ENCODE measurements around the gene HNRNPUL2.
A peak's percentile ranks its signal among the peaks of the same experiment; 100 is the strongest.

HNRNPUL2 gene

DNA sequence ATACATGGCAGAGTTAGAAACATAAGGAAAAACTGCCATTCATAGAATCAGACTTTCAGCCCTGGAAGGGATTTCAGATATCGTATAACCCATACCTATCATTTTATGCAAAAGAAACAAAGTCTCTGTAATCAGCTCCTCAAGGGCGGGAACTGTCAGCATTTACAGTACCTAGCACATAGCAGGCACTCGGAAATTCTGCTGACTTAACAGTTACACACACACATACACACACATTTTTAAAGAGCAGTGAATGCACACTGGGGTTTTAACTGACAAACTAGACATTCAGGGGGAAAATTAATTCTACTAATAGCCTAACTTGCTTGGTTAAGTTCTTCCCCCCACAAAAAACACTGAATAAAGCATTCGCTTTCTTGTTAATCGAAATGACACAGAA, 11.1 kb downstream of the HNRNPUL2 start:
- TF ChIP-seq PAX5 (IDR thresholded peaks at IDR 0.05; ENCODE audit: insufficient read depth, low read length, severe bottlenecking) (no peak), POU2F2 (IDR thresholded peaks at IDR 0.05; ENCODE audit: low read depth, low read length) (no peak), POLR2AphosphoS5 (IDR thresholded peaks at IDR 0.05; ENCODE audit: low read depth, low read length) (no peak), POLR2A (IDR thresholded peaks at IDR 0.05; ENCODE audit: low read depth, low read length) (no peak), SPI1 (IDR thresholded peaks at IDR 0.05; ENCODE audit: low read depth, low read length) (no peak), TAF1 (IDR thresholded peaks at IDR 0.05; ENCODE audit: low read depth, low read length) (no peak)
- no peak for FAIRE-seq
- no peak for DNase-seq (ENCODE audit: insufficient read length, low spot score)

- no peak for FAIRE-seq
- DNase-seq (ENCODE audit: insufficient read length, low spot score): no peak
- TF ChIP-seq SPI1 (IDR thresholded peaks at IDR 0.05; ENCODE audit: low read depth, low read length) (no peak), POU2F2 (IDR thresholded peaks at IDR 0.05; ENCODE audit: low read depth, low read length) (no peak), POLR2AphosphoS5 (IDR thresholded peaks at IDR 0.05; ENCODE audit: low read depth, low read length) (no peak), POLR2A (IDR thresholded peaks at IDR 0.05; ENCODE audit: low read depth, low read length) (no peak)
These were observed 11.8 kb downstream of the HNRNPUL2 start for GRCh38 chr11:62715150-62716130.

- TF ChIP-seq TAF1 (IDR thresholded peaks at IDR 0.05; ENCODE audit: low read depth, low read length) (no peak), POLR2A (IDR thresholded peaks at IDR 0.05; ENCODE audit: low read depth, low read length) (no peak), POLR2AphosphoS5 (IDR thresholded peaks at IDR 0.05; ENCODE audit: low read depth, low read length) (no peak), SPI1 (IDR thresholded peaks at IDR 0.05; ENCODE audit: low read depth, low read length) (no peak)
- no peak for DNase-seq (ENCODE audit: insufficient read length, low spot score)
These were observed 13.9 kb downstream of the HNRNPUL2 start for GRCh38 chr11:62713343-62713742.

GRCh38 chr11:62712861-62713260, 14.4 kb downstream of the HNRNPUL2 start:
- no peak for FAIRE-seq
- TF ChIP-seq POLR2A (IDR thresholded peaks at IDR 0.05; ENCODE audit: low read depth, low read length): no peak
- no peak for TF ChIP-seq PAX5 (IDR thresholded peaks at IDR 0.05; ENCODE audit: insufficient read depth, low read length, severe bottlenecking)
- no peak for TF ChIP-seq POU2F2 (IDR thresholded peaks at IDR 0.05; ENCODE audit: low read depth, low read length)
- TF ChIP-seq SPI1 (IDR thresholded peaks at IDR 0.05; ENCODE audit: low read depth, low read length): no peak
- no peak for TF ChIP-seq POLR2AphosphoS5 (IDR thresholded peaks at IDR 0.05; ENCODE audit: low read depth, low read length)
- no peak for TF ChIP-seq TAF1 (IDR thresholded peaks at IDR 0.05; ENCODE audit: low read depth, low read length)

More at GRCh38 chr11:62713343-62713742, 13.9 kb downstream of the HNRNPUL2 start:
- FAIRE-seq: no peak

GRCh38 chr11:62712276-62712812, 14.9 kb downstream of the HNRNPUL2 start:
- FAIRE-seq: no peak
- no peak for DNase-seq (ENCODE audit: insufficient read length, low spot score)
- TF ChIP-seq TAF1 (IDR thresholded peaks at IDR 0.05; ENCODE audit: low read depth, low read length) (no peak), POLR2A (IDR thresholded peaks at IDR 0.05; ENCODE audit: low read depth, low read length) (no peak), SPI1 (IDR thresholded peaks at IDR 0.05; ENCODE audit: low read depth, low read length) (no peak), POU2F2 (IDR thresholded peaks at IDR 0.05; ENCODE audit: low read depth, low read length) (no peak), PAX5 (IDR thresholded peaks at IDR 0.05; ENCODE audit: insufficient read depth, low read length, severe bottlenecking) (no peak)

More at GRCh38 chr11:62712861-62713260, 14.4 kb downstream of the HNRNPUL2 start:
- DNase-seq (ENCODE audit: insufficient read length, low spot score): no peak

GRCh38 chr11:62710001-62710345, 17.3 kb downstream of the HNRNPUL2 start:
- no peak for TF ChIP-seq POLR2A (IDR thresholded peaks at IDR 0.05; ENCODE audit: low read depth, low read length)
- no peak for TF ChIP-seq SPI1 (IDR thresholded peaks at IDR 0.05; ENCODE audit: low read depth, low read length)
- no peak for TF ChIP-seq POU2F2 (IDR thresholded peaks at IDR 0.05; ENCODE audit: low read depth, low read length)
- no peak for TF ChIP-seq POLR2AphosphoS5 (IDR thresholded peaks at IDR 0.05; ENCODE audit: low read depth, low read length)
- no peak for TF ChIP-seq PAX5 (IDR thresholded peaks at IDR 0.05; ENCODE audit: insufficient read depth, low read length, severe bottlenecking)
- FAIRE-seq: peak; percentile 50
- DNase-seq (ENCODE audit: insufficient read length, low spot score): no peak

DNA sequence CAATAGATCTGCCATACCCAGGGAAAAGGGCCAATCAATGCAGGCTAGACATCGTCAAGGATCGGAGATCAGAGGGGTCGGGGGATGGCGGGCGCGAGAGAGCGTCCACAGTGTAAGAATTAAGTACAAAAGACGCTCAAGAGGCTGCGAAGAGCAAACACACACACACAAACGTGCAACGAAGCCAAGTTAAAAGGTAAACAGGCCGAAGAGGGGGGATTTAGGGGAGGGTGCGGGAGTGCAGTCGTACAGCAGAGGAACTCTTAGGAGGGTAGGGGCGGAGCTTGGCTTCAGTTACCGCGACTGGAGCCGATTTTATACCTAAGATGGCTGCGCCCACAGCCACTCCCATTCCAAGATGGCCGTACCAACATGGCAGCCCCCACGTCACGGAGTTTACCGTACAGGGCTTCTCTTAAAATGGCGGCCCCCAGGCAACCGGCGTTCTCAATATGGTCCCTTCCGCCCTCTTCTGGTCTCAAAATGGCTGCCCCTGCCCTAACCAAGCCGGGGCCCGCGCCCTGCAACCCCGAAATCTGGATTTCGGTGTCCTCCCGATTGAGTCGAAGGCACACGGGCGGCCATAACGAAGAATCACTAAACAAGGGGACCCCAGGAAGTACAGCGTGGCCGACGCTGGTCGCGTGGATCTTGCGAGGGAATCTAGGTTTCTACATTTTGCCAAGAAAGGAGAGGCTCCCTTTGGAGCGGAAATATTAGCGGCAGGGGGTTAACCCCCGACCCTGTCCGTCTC, 17.8 kb downstream of the HNRNPUL2 start:
- DNase-seq (ENCODE audit: insufficient read length, low spot score) (peak; percentile 81), FAIRE-seq (peak; percentile 93)
- no peak for TF ChIP-seq PAX5 (IDR thresholded peaks at IDR 0.05; ENCODE audit: insufficient read depth, low read length, severe bottlenecking)
- peak; percentile 87 for TF ChIP-seq POLR2AphosphoS5 (IDR thresholded peaks at IDR 0.05; ENCODE audit: low read depth, low read length)
- no peak; the same call in 1 of the 2 replicates for TF ChIP-seq POU2F2 (IDR thresholded peaks at IDR 0.05; ENCODE audit: low read depth, low read length)
- TF ChIP-seq SPI1 (IDR thresholded peaks at IDR 0.05; ENCODE audit: low read depth, low read length): peak; percentile 36; the same call in 1 of the 2 replicates
- peak; percentile 82 for TF ChIP-seq POLR2A (IDR thresholded peaks at IDR 0.05; ENCODE audit: low read depth, low read length)
- TF ChIP-seq TAF1 (IDR thresholded peaks at IDR 0.05; ENCODE audit: low read depth, low read length): peak; percentile 89

DNA sequence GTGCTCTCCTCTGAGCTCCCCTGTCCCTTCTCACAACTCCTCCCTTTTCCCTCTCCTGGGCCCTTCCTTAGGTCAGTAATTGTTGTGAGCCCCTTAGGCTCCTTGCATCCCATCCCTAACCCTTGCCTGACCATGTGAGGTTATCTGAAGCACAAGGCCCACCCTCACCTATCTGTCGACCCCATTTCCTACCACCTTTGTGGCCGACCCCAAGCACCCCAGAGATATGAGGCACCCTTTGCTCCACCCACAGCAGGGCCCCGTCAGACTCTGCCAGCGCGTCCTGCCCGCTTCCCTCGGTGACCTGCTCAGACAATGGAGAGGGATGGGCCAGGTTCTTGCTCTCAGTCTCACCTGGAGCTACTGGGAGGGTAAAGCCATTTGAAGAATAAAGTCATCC, 18.5 kb downstream of the HNRNPUL2 start:
- TF ChIP-seq TAF1 (IDR thresholded peaks at IDR 0.05; ENCODE audit: low read depth, low read length) (no peak), POLR2A (IDR thresholded peaks at IDR 0.05; ENCODE audit: low read depth, low read length) (no peak), PAX5 (IDR thresholded peaks at IDR 0.05; ENCODE audit: insufficient read depth, low read length, severe bottlenecking) (no peak), SPI1 (IDR thresholded peaks at IDR 0.05; ENCODE audit: low read depth, low read length) (no peak), POLR2AphosphoS5 (IDR thresholded peaks at IDR 0.05; ENCODE audit: low read depth, low read length) (no peak), POU2F2 (IDR thresholded peaks at IDR 0.05; ENCODE audit: low read depth, low read length) (no peak)
- DNase-seq (ENCODE audit: insufficient read length, low spot score) (no peak), FAIRE-seq (peak; percentile 20)

- TF ChIP-seq PAX5 (IDR thresholded peaks at IDR 0.05; ENCODE audit: insufficient read depth, low read length, severe bottlenecking) (no peak), POLR2AphosphoS5 (IDR thresholded peaks at IDR 0.05; ENCODE audit: low read depth, low read length) (no peak)
- FAIRE-seq (no peak), DNase-seq (ENCODE audit: insufficient read length, low spot score) (no peak)
These were observed 18.9 kb downstream of the HNRNPUL2 start for GRCh38 chr11:62708392-62708791.
